Activated naive CD4-positive, alpha-beta T cell treated with Interleukin-2 at 50 U/mL for 16 hours (primary cell): ENCODE data around the gene UNC13D.
"Not testable (repeated sequence)": the region's sequence is repeated elsewhere in the genome, so short reads cannot be mapped to it uniquely, and the experiment has no call there.

Experiments
- DNase-seq: peaks from one replicate; pipeline ENCODE4 v3.0.0-alpha.2; 2020

UNC13D gene

DNA sequence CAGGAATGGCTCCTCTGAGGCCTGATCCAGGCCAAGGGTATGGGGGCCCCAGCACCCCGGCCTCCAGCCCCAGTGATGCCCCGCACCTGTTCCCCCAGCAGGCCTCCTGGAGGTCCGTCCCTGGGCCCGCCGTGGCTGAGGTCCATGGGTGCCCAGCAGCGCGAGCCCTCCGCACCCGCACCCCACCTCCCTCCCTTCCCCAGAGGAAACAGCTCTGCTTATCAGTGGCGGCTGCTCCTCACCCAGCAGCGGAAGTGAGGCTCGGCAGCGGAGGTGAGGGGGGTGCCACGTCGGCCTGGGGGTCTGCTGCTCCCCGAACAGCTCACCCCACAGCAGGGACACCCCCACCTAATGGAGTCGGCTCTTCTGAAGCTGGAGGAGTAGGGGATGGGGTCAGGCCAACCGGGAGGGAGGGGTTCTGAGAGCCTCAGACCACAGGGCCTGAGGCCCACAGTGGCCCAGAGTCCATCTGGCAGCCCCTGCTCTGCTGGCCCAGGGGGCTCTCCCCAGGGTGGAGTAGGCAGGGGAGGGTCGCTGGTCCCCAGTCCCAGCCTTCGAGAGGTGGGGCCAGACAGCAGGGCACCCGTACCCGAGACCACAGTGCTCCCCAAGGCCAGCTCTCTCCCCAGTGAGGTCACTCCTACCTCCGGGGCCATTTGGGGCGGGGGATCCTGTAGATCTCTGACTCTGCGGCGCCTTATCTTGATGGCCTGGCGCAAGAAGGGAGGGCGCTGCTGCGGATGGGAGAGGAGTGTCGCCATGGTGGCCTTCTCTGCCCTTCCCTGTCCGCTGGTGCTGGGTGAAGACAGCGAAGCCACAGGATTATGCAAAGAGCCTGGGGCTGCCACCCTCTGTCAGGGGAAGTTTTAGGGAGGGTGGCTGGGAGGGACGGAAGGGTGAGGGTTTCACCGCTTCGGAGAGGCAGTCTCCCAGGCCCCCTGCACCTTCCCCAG is at the start of gene UNC13D:
TSS of gene UNC13D (minus strand) at position 828 of the 953 bp plus-strand sequence. CDS start at position 761, 67 bp downstream.
- peak; percentile 61 for DNase-seq

GRCh38 chr17:75893305-75894048 is 49.3 kb upstream of the UNC13D start:
- no peak for DNase-seq

- DNase-seq: no peak
Measured at GRCh38 chr17:75892556-75893224, 48.5 kb upstream of the UNC13D start.

GRCh38 chr17:75891605-75892555 is 47.7 kb upstream of the UNC13D start:
- no peak for DNase-seq

DNA sequence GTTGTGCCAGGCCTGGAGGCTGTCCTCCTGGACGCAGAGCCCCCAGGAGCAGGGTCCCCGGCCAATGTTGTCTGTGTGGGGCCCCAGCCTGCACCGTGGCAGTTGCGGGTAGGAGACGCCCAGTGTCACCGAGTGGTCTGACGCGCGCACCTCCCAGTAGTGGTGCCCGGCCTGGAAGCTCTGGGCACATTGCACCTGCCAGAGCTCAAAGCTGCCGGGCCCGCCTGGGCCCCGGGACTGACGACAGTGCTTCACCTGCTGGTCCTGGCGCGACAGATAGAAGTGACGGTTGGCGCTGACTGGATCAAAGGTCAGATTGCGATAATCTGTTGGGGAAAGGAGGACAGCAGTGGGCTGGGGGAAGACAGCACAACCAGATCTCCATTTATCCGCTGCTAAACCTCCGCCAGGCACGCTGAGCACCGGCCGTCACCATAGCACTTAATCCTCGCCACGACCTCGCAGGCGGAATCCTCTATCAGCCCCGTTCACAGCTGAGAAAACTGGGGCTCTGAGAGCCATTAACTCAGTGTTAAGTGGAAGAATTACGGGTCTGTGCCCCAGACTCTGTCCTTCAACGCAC is 46.9 kb upstream of the UNC13D start:
- no peak for DNase-seq

GRCh38 chr17:75889454-75889853 is 45.2 kb upstream of the UNC13D start:
- no peak for DNase-seq

- DNase-seq: no peak
Measured at GRCh38 chr17:75888484-75888883, 44.3 kb upstream of the UNC13D start.

GRCh38 chr17:75885860-75886259 is 41.7 kb upstream of the UNC13D start:
- not testable (repeated sequence) for DNase-seq

DNA sequence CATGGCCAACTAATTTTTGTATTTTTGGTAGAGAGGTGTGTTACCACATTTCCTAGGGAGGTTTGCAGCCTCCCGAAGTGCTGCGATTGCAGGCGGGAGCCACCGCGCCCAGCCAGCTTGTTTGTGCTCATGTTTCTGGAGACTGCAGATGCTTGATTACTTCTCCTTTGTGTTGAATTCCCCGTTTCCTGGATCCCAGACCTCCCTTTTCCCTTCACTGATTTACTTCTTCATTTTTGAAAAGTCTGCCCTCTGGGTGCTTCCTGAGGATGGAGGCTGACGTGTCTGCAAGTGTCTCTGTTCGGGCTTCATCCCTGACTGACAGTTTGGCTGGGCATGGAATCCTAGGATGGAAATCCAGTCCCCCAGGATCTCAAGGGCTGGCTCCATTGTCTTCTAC is 41.2 kb upstream of the UNC13D start:
- no peak for DNase-seq

GRCh38 chr17:75881678-75882454 is 37.7 kb upstream of the UNC13D start:
- no peak for DNase-seq

- no peak for DNase-seq
Measured at GRCh38 chr17:75880266-75880665, 36.1 kb upstream of the UNC13D start.

DNA sequence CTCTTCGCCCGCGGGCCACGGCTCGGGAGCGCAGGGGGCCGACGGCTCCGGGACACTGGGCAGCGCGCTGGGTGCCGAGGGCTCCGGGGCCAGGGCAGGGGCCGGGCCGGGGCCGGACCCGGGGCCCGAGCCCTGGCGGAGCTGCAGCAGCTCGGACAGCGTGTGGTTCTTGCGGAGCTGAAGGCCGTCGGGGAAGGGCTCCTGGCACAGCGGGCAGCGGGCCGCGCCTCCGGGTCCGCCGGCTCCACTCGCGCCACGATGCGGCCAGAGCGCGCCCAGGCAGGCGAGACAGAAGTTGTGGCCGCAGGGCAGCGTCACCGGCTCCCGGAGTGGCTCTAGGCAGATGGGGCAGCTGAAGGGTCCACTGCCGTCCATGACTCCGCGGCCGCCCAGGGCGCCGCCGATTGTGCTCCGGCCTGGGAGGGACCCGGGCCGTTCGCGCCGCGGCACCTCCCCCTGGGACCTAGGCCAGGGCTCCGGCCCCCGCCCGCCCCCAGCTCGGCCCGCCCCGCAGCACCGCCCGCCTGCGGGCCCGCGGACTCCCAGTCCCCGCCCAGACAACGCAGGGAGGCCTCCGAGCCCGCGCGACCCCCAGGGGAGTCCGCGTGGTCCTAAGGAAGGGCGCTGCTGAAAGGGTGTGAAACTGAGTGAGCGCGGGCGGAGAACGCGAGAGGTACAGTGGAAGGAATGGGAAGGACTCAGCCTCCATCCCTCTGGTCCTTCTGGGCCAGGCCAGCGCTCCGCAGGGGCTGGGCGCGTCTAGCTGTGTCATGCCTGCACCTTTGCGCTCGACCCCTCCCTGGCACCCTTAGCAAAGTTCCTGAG is 34.2 kb upstream of the UNC13D start, which contains the start of gene TRIM47:
TSS of gene TRIM47 (minus strand) at position 408 of the 825 bp plus-strand sequence. CDS start at position 375, 33 bp downstream.
- no peak for DNase-seq

- peak; percentile 79 for DNase-seq
Measured at GRCh38 chr17:75877752-75878173, 33.6 kb upstream of the UNC13D start.

DNA sequence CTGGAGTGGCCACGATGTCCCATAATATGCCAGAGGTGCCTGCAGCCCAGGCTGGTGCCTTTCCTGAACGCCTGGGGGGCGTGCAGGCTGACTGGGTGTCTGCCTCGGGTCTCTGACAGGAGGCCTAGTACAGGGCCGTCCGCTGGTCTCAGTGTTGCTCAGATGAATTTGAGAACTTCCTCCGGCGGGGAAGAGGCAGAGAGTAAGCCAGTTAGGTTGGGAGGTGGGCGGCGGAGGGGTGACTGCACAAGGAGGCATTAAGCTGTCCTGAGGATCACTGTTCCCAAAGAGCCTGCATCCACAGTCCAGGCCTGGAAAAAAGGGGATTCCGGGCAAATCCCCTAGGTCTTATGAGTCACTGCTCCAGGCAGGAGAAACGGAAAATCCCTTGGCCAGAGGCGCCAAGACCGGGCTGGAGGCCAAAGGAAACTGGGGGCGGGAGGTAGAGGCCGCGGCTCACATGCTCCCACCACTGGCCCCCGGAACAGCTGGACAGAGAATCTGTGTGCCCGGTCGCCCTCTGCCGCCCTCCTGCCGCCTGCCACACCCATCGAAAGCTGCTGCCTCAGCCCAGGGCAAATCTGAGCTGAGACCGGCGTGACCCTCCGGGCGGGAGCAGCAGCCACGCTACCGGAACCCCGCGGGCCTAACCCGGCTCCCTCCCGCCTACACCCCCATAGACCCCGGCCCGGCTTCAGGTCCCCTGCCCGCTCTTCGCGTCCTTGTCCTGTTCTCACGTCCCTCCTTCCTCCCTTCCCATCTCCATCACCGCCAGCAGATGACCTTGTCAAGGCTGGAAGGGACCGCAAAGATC is 32.9 kb upstream of the UNC13D start:
- DNase-seq: peak; percentile 33

- peak; percentile 67 for DNase-seq
Measured at GRCh38 chr17:75876190-75876937, 32.2 kb upstream of the UNC13D start.

GRCh38 chr17:75875940-75876189 is 31.7 kb upstream of the UNC13D start:
- no peak for DNase-seq

- no peak for DNase-seq
Measured at GRCh38 chr17:75875182-75875939, 31.2 kb upstream of the UNC13D start.
